Measurements from ENCODE around the gene CAVIN1.

GRCh38 chr17:42380935-42381334 is 42.1 kb downstream of the CAVIN1 start:
- TF ChIP-seq CTCF (IDR thresholded peaks at IDR 0.05; ENCODE audit: borderline replicate concordance, extremely low read depth, low read length, poor library complexity, severe bottlenecking): no peak
- no peak for TF ChIP-seq EZH2 (IDR thresholded peaks at IDR 0.05; ENCODE audit: borderline replicate concordance, low read depth, low read length, severe bottlenecking)

Data from DND-41 (cell line).